HEK293T (cell line): ENCODE data around the gene FAM124B.

Experiments used
- CTCF ChIA-PET: fragments of 350-600 bp; formaldehyde crosslinking; extraction: SDS; loops from one replicate; lab custom pipeline; 2021; ENCODE audit warnings: antibody characterized with exemption, inconsistent platforms; lab: Yijun Ruan, JAX
- POLR2A ChIA-PET: fragments of 350-600 bp; formaldehyde crosslinking; extraction: SDS; loops from one replicate; lab custom pipeline; 2020; ENCODE audit warnings: antibody characterized with exemption, inconsistent platforms; lab: Yijun Ruan, JAX
- DNase-seq: peaks from one replicate; pipeline ENCODE4 v3.0.0; 2012; ENCODE audit warnings: mixed read lengths; ENCODE audit errors: extremely low spot score
- ARNT ChIP-seq: fragments of 450-650 bp; IDR thresholded peaks from 2 replicates; pipeline ENCODE4 v1.6.1; 2017; ENCODE audit warnings: mild to moderate bottlenecking
- BHLHE40 ChIP-seq: fragments of 450-650 bp; IDR thresholded peaks from 2 replicates; pipeline ENCODE4 v1.6.1; 2016; ENCODE audit warnings: mild to moderate bottlenecking, moderate library complexity, borderline replicate concordance
- CTBP1 ChIP-seq: fragments of 450-650 bp; IDR thresholded peaks from 2 replicates; pipeline ENCODE4 v1.6.1; 2016; ENCODE audit warnings: borderline replicate concordance
- ELF4 ChIP-seq: fragments of 450-650 bp; IDR thresholded peaks from 2 replicates; pipeline ENCODE4 v1.6.1; 2017; ENCODE audit warnings: antibody characterized with exemption
- FOXA1 ChIP-seq: fragments of 450-650 bp; IDR thresholded peaks from 2 replicates; pipeline ENCODE4 v1.6.1; 2016; ENCODE audit warnings: mild to moderate bottlenecking
- FOXK2 ChIP-seq: fragments of 450-650 bp; IDR thresholded peaks from 2 replicates; pipeline ENCODE4 v1.6.1; 2016; ENCODE audit warnings: mild to moderate bottlenecking
- FOXM1 ChIP-seq: fragments of 450-650 bp; IDR thresholded peaks from 2 replicates; pipeline ENCODE4 v1.6.1; 2017; ENCODE audit warnings: mild to moderate bottlenecking, borderline replicate concordance
- HDGF ChIP-seq: fragments of 450-650 bp; IDR thresholded peaks from 2 replicates; pipeline ENCODE4 v1.6.1; 2017; ENCODE audit warnings: antibody characterized with exemption, borderline replicate concordance
- L3MBTL2 ChIP-seq: fragments of 450-650 bp; conservative IDR thresholded peaks from 2 replicates; pipeline ENCODE4 v1.6.1; 2016; ENCODE audit warnings: mild to moderate bottlenecking
- LEF1 ChIP-seq: fragments of 450-650 bp; IDR thresholded peaks from 2 replicates; pipeline ENCODE4 v1.6.1; 2017; ENCODE audit warnings: mild to moderate bottlenecking, borderline replicate concordance
- NFRKB ChIP-seq: fragments of 450-650 bp; IDR thresholded peaks from 2 replicates; pipeline ENCODE4 v1.6.1; 2016; ENCODE audit warnings: mild to moderate bottlenecking, moderate library complexity
- SP1 ChIP-seq: fragments of 450-650 bp; IDR thresholded peaks from 2 replicates; pipeline ENCODE4 v1.6.1; 2017
- SUZ12 ChIP-seq: fragments of 450-650 bp; IDR thresholded peaks from 2 replicates; pipeline ENCODE4 v1.6.1; 2016; ENCODE audit warnings: mild to moderate bottlenecking
- TARDBP ChIP-seq: fragments of 450-650 bp; IDR thresholded peaks from 2 replicates; pipeline ENCODE4 v1.6.1; 2016
- ZNF384 ChIP-seq: fragments of 450-650 bp; IDR thresholded peaks from 2 replicates; pipeline ENCODE4 v1.6.1; 2016
- TF ChIP-seq, protein P1 (sequence below): fragments of 450-650 bp; IDR thresholded peaks from 2 replicates; pipeline ENCODE4 v1.6.1; 2016

FAM124B gene

DNA sequence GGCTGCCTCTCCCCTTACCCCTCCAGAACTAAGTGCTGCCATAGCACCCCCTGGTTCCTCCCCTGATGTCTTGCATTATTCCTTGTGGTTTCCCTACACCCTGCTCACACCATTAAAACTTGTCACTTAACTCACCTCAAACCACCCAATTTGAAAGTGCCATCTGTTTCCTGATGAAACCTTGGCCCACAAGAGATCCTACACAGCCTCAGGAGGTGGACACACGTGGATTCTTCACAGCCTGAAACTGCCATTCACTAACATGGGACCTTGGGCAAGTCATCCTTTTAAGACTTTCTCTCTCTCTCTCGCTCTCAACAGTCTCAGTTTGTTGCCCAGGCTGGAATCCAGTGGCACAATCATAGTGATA, 27.5 kb upstream of the FAM124B start:
- POLR2A ChIA-PET = no interaction called here
- TF ChIP-seq L3MBTL2 = no peak
- no peak for TF ChIP-seq BHLHE40
- no peak for TF ChIP-seq FOXM1
- TF ChIP-seq NFRKB = no peak
- no peak for TF ChIP-seq FOXK2
- TF ChIP-seq, protein P1, sequence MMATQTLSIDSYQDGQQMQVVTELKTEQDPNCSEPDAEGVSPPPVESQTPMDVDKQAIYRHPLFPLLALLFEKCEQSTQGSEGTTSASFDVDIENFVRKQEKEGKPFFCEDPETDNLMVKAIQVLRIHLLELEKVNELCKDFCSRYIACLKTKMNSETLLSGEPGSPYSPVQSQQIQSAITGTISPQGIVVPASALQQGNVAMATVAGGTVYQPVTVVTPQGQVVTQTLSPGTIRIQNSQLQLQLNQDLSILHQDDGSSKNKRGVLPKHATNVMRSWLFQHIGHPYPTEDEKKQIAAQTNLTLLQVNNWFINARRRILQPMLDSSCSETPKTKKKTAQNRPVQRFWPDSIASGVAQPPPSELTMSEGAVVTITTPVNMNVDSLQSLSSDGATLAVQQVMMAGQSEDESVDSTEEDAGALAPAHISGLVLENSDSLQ = no peak
- TF ChIP-seq HDGF = no peak
- no peak for TF ChIP-seq ARNT
- TF ChIP-seq ZNF384 = no peak
- no peak for TF ChIP-seq LEF1
- no peak for TF ChIP-seq SUZ12
- no peak for TF ChIP-seq CTBP1
- TF ChIP-seq ELF4 = no peak
- no peak for TF ChIP-seq FOXA1
- no peak for TF ChIP-seq TARDBP
- TF ChIP-seq SP1 = no peak
- DNase-seq = no peak
- CTCF ChIA-PET = no interaction called here

DNA sequence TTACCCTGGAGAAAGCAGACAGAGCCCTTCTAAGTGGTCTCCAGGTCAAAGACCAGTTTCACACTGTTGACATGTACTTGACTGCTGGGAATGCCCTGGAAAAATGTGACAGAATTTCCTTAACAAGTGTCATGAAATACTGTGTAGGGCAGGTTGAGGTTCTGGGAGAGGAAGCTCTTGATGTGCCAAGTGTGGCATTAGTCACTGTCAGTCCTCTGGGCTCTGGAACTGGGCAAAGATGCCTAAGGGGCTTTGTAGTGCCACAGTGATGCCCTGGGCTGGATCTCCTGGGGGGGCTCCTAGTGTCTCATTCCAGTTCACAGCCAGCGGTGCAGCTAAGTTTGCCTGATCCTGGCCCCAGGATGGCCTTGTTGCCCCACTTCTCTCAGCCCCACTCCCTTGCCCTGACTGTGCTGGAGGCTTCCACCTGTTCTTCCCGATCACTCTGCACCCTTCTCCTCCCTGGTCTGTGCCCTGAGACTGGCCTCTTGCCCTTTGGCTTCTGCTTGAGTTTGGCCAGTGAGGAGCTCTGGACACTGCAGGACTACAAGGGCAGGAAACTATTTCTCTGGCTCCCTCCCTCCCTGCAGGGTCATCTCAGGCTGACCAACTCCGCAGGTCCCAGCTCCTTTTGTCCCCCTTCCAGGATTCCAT, 27.0 kb upstream of the FAM124B start:
- POLR2A ChIA-PET = no interaction called here
- CTCF ChIA-PET = interaction anchor here (0.7 kb wide), 1 partner anchor 48 kb away, joined by 3 read pairs; no protein-coding TSS in a partner anchor
- no peak for DNase-seq
- TF ChIP-seq CTBP1 = no peak
- TF ChIP-seq FOXM1 = no peak
- TF ChIP-seq ARNT = no peak
- TF ChIP-seq NFRKB = no peak
- TF ChIP-seq L3MBTL2 = no peak
- TF ChIP-seq TARDBP = no peak

DNA sequence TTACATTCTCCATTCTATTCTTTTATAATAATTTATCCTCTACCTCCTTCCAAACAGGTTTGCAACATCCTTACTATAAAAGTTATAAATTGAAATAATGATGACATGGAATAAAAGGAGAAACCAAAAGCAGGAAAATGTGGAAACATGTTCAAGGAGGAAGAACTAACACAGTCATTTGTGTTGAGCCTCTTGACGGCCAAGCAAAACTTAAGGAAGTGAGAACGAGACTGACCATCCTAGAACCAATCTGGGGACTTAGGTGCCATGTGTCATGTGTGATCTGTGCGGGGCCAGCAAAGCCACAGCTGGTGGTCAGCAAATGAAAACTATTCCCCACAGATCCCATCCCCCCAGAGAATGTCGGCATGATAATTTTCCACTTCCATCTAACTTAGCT, 25.6 kb upstream of the FAM124B start:
- DNase-seq = no peak
- POLR2A ChIA-PET = no interaction called here
- no peak for TF ChIP-seq BHLHE40
- TF ChIP-seq HDGF = no peak
- TF ChIP-seq L3MBTL2 = no peak
- TF ChIP-seq FOXK2 = no peak
- TF ChIP-seq SP1 = no peak
- TF ChIP-seq ZNF384 = no peak
- TF ChIP-seq ARNT = no peak
- no peak for TF ChIP-seq LEF1
- TF ChIP-seq TARDBP = no peak
- TF ChIP-seq FOXM1 = no peak
- TF ChIP-seq, protein P1 = no peak
- CTCF ChIA-PET = no interaction called here

DNA sequence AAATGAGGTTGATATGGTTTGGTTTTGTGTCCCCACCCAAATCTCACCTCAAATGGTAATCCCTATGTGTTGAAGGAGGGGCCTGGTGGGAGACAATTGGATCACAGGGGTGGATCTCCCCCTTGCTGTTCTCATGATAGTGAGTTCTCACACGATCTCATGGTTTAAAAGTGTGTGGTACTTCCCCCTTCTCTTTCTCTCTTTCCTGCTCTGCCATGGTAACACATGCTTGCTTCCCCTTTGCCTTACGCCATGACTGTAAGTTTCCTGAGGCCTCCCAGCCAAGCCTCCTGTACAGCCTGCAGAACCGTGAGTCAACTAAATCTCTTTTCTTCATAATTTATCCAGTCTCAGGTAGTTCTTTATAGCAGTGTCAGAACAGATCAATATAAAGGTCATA, 24.7 kb upstream of the FAM124B start:
- TF ChIP-seq FOXM1 (no peak), ELF4 (no peak), SP1 (no peak), ZNF384 (no peak), HDGF (no peak), FOXA1 (no peak), LEF1 (no peak), NFRKB (no peak), SUZ12 (no peak), FOXK2 (no peak), BHLHE40 (no peak), CTBP1 (no peak), TARDBP (no peak), L3MBTL2 (no peak), ARNT (no peak)
- TF ChIP-seq, protein P1 = no peak
- POLR2A ChIA-PET = no interaction called here
- DNase-seq = no peak
- CTCF ChIA-PET = no interaction called here

DNA sequence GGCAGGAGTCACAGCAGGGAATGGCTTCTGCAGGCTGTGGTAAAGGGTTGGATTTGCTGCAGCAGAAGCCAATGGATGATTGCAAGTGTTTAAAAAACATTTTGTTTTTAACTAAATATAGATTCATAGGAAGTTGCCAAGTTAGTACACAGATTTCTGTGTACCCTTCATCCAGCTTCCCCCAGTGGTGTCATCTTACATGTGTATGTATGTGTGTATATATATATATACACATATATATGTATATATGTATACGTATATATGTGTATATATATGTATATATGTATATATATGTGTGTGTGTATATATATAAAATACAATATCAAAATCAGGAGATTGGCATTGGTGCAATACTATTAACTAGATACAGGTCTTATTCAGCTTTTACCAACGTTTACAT, 19.2 kb upstream of the FAM124B start:
- ChIA-PET POLR2A (no interaction called here), CTCF (no interaction called here)
- DNase-seq = no peak
- TF ChIP-seq LEF1 (no peak), ELF4 (no peak), FOXM1 (no peak), TARDBP (no peak), HDGF (no peak), FOXK2 (no peak), BHLHE40 (no peak), L3MBTL2 (no peak), SP1 (no peak), ARNT (no peak), FOXA1 (no peak), SUZ12 (no peak), ZNF384 (no peak), CTBP1 (no peak), NFRKB (no peak)
- TF ChIP-seq, protein P1 = no peak

DNA sequence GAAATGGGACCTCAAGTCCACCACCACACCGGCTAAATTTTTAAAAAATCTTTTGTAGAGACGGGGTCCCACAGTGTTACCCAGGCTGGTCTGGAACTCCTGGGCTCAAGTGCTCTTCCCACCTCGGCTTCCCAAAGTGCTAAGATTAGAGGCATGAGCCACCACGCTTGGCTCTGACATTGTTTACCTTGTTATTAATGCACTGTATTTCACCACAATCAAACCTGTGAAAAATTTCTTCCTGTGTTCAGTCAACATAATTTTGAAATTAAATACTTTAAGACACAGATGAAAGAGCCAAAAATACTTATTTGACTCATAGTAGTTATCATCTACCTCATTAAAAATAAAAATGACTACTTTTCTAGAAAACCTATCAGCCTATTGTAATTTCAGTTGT, 16.0 kb upstream of the FAM124B start:
- TF ChIP-seq ARNT = no peak
- TF ChIP-seq CTBP1 = no peak
- TF ChIP-seq FOXA1 = no peak
- no peak for TF ChIP-seq ELF4
- TF ChIP-seq LEF1 = no peak
- no peak for TF ChIP-seq L3MBTL2
- TF ChIP-seq BHLHE40 = no peak
- no peak for TF ChIP-seq FOXK2
- no peak for TF ChIP-seq FOXM1
- no peak for TF ChIP-seq SUZ12
- TF ChIP-seq, protein P1 = no peak
- TF ChIP-seq SP1 = no peak
- no peak for TF ChIP-seq HDGF
- TF ChIP-seq NFRKB = no peak
- TF ChIP-seq TARDBP = no peak
- TF ChIP-seq ZNF384 = no peak
- ChIA-PET POLR2A (no interaction called here), CTCF (no interaction called here)
- no peak for DNase-seq
